Measurements from ENCODE around the gene TEAD1. TPM values are rescaled to one million over a fixed set of nuclear protein-coding genes. Genes with fewer than 3 reads are reported as not detected.

TEAD1 gene
- total RNA-seq, 4 donors from 2014 or later = 45.7 to 88.7 (median 71.4) TPM

GRCh38 chr11:12674936-12675696 lies 895 bp downstream of the TEAD1 start:
- DNase-seq (ENCODE audit: low spot score in 2 of 2) = peak in 1 of 2 donors; percentile 86
- TF ChIP-seq CTCF (IDR thresholded peaks at IDR 0.05) (no peak), POLR2A (IDR thresholded peaks at IDR 0.05) (no peak)
- peak overlapping the region; percentile 87 for H3K4me3 ChIP-seq (ENCODE audit: low read depth, poor library complexity, severe bottlenecking)
- 1 to 6% methylated on average over 10 to 28 of the region's 81 CpGs for WGBS, 2 donors
- intact Hi-C loops (cut with DNase I; ENCODE audit: low total_unique reads) = loop anchor here (10.0 kb wide), 1 partner anchor 130 kb away; no protein-coding TSS in a partner anchor

GRCh38 chr11:12675951-12676711 lies 1.9 kb downstream of the TEAD1 start:
- DNase-seq (ENCODE audit: low spot score in 2 of 2) = no peak
- WGBS, 2 donors = 23 to 29% methylated on average over 11 of the region's 11 CpGs
- peak overlapping the region; percentile 2 for H3K4me3 ChIP-seq (ENCODE audit: low read depth, poor library complexity, severe bottlenecking)
- intact Hi-C loops (cut with DNase I; ENCODE audit: low total_unique reads) = loop anchor here (10.0 kb wide), 1 partner anchor 129 kb away; no protein-coding TSS in a partner anchor
- TF ChIP-seq CTCF (IDR thresholded peaks at IDR 0.05) (no peak), POLR2A (IDR thresholded peaks at IDR 0.05) (no peak)

- intact Hi-C loops (cut with DNase I; ENCODE audit: low total_unique reads) = loop anchor here (10.0 kb wide), 1 partner anchor 128 kb away; no protein-coding TSS in a partner anchor
- H3K4me3 ChIP-seq (ENCODE audit: low read depth, poor library complexity, severe bottlenecking) = no peak overlapping the region
- DNase-seq (ENCODE audit: low spot score in 2 of 2) = no peak
- WGBS, 2 donors = 35 to 48% methylated on average over 3 of the region's 3 CpGs
- TF ChIP-seq CTCF (IDR thresholded peaks at IDR 0.05) = no peak
- TF ChIP-seq POLR2A (IDR thresholded peaks at IDR 0.05) = no peak
Measured at GRCh38 chr11:12677131-12677530, 2.9 kb downstream of the TEAD1 start.

- WGBS, 2 donors = 71 to 76% methylated on average over 3 of the region's 3 CpGs
- intact Hi-C loops (cut with DNase I; ENCODE audit: low total_unique reads) = loop anchor here (10.0 kb wide), 1 partner anchor 127 kb away; no protein-coding TSS in a partner anchor
Measured at GRCh38 chr11:12678092-12678491, 3.9 kb downstream of the TEAD1 start.

GRCh38 chr11:12678991-12679390 lies 4.8 kb downstream of the TEAD1 start:
- intact Hi-C loops (cut with DNase I; ENCODE audit: low total_unique reads) = loop anchor here (10.0 kb wide), 1 partner anchor 126 kb away; no protein-coding TSS in a partner anchor
- no peak overlapping the region for H3K4me3 ChIP-seq (ENCODE audit: low read depth, poor library complexity, severe bottlenecking)
- TF ChIP-seq POLR2A (IDR thresholded peaks at IDR 0.05) = no peak
- TF ChIP-seq CTCF (IDR thresholded peaks at IDR 0.05) = no peak
- no peak for DNase-seq (ENCODE audit: low spot score in 2 of 2)
- WGBS, 2 donors = 67 to 74% methylated on average over 5 of the region's 5 CpGs

More at GRCh38 chr11:12678092-12678491, 3.9 kb downstream of the TEAD1 start:
- TF ChIP-seq CTCF (IDR thresholded peaks at IDR 0.05) = no peak
- TF ChIP-seq POLR2A (IDR thresholded peaks at IDR 0.05) = no peak
- no peak for DNase-seq (ENCODE audit: low spot score in 2 of 2)
- no peak overlapping the region for H3K4me3 ChIP-seq (ENCODE audit: low read depth, poor library complexity, severe bottlenecking)
